ENCODE data around the gene MTG1. TPM values are rescaled to one million over a fixed set of nuclear protein-coding genes. Genes with fewer than 3 reads are reported as not detected.
A peak's percentile ranks its signal among the peaks of the same experiment; 100 is the strongest.

MTG1 gene, protein sequence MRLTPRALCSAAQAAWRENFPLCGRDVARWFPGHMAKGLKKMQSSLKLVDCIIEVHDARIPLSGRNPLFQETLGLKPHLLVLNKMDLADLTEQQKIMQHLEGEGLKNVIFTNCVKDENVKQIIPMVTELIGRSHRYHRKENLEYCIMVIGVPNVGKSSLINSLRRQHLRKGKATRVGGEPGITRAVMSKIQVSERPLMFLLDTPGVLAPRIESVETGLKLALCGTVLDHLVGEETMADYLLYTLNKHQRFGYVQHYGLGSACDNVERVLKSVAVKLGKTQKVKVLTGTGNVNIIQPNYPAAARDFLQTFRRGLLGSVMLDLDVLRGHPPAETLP
- polyA plus RNA-seq (ENCODE audit: insufficient read length in 4 of 4), result 10 to 100 TPM; 63.9 to 73.6 (median 67.1) TPM

GRCh38 chr10:133394064-133394663 lies at the start of gene MTG1:
MTG1 (plus strand) TSS chr10:133394157; CDS start chr10:133394221, 64 bp downstream.
- peak; percentile 88 to 93 (median 90) for DNase-seq (ENCODE audit: low read depth in 4 of 4, low spot score in 3 of 4)

GRCh38 chr10:133344236-133344635 lies 49.7 kb upstream of the MTG1 start:
- no peak for DNase-seq (ENCODE audit: low read depth in 4 of 4, low spot score in 3 of 4)

GRCh38 chr10:133346413-133346812 lies 47.5 kb upstream of the MTG1 start:
- DNase-seq (ENCODE audit: low read depth in 4 of 4, low spot score in 3 of 4), result no peak

- no peak for DNase-seq (ENCODE audit: low read depth in 4 of 4, low spot score in 3 of 4)
These were observed 46.0 kb upstream of the MTG1 start for GRCh38 chr10:133347710-133348517.

DNA sequence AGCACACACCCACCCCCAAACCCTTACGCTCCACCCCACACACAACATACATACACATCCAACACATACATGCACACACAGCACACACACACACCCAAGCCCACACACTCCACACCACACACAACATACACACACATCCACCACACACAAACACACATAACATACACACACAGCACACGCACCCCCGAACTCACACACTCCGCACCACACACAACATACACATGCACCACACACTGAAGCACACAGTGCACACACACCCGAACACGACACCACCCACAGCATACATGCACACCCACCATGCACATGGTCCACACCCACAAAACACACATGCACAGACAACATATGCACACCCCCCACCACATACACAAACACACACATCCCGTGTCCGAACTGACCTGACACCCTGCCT lies 44.8 kb upstream of the MTG1 start:
- DNase-seq (ENCODE audit: low read depth in 4 of 4, low spot score in 3 of 4), result no peak

DNA sequence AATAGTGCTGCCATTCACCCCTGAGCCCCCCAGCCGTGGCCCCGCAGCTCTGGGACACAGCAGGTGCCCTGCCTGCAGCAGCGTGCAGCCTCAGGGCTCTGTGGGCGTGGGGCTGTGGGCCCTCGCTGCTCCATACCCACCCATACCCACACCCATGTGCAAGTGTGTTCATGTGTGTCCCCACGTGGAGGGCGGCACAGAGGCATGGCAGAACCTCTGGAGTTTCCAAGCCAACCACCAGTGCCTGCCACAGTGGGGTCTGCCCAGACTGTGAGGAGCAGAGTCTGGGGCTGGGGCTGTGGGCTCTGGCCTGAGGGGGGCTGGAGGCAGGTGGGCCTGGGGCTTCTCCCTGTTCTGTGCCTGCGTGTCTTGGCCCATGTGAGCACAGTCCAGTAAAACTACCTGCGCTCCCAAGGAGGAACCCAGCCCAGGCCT lies 44.4 kb upstream of the MTG1 start:
- DNase-seq (ENCODE audit: low read depth in 4 of 4, low spot score in 3 of 4), result no peak

- no peak for DNase-seq (ENCODE audit: low read depth in 4 of 4, low spot score in 3 of 4)
These were observed 43.5 kb upstream of the MTG1 start for GRCh38 chr10:133350283-133350949.

DNA sequence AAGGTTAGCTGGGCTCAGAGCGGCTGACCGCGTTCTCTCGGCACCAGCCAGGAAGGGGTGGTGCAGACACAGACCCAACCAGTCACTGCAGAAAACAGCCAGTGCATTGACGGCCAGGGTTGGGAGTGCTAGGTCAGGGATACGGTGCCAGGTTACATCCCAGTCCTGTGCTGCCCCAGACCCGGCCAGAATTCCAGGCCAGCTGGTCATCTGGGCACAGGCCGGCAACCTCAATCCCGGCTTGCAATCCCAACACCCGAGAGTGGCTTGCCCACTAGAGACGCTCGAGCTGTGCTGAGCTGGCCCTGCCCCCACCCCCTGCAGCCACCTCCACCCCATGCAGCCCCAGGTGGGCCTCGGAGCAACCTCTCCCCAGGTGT lies 43.0 kb upstream of the MTG1 start:
- no peak for DNase-seq (ENCODE audit: low read depth in 4 of 4, low spot score in 3 of 4)

DNA sequence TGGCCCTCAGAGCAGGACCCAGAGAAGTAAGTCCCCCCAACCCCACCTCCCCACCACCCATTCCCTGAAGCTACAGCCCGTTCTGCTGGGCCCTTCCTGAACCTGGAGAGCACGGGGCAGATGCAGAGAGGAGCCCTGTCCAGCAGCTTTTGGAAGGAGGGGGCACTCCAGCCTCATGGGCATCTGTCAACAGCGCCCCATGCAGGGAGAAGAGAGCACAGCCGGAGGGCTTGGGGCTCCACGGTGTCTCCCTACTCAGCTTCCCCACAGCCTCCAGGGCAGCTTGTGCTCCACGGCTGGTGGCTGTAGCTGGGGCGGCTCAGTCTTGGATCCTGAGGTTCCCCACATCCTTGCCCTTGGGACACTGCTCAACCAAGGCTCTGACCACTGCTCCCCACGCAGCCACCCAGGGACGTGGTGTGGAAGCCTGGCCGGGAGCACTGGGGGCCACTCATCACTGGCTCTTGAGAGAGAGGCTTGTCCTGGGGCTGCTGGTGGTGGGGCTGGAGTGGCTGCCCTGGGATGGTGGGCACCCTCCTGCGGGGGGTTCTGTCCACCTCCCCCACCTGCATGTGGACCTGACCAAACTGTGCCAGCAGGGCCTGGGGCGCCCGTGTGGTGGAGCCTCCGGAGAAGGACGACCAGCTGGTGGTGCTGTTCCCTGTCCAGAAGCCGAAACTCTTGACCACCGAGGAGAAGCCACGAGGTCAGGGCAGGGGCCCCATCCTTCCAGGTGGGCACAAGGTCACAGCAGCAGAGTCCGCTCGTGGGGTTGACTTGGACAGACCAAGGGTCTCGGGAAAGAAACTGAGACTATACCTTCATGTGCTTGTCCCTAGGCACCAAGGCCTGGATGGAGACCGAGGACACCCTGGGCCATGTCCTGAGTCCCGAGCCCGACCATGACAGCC lies 42.3 kb upstream of the MTG1 start:
- DNase-seq (ENCODE audit: low read depth in 4 of 4, low spot score in 3 of 4), result no peak

DNA sequence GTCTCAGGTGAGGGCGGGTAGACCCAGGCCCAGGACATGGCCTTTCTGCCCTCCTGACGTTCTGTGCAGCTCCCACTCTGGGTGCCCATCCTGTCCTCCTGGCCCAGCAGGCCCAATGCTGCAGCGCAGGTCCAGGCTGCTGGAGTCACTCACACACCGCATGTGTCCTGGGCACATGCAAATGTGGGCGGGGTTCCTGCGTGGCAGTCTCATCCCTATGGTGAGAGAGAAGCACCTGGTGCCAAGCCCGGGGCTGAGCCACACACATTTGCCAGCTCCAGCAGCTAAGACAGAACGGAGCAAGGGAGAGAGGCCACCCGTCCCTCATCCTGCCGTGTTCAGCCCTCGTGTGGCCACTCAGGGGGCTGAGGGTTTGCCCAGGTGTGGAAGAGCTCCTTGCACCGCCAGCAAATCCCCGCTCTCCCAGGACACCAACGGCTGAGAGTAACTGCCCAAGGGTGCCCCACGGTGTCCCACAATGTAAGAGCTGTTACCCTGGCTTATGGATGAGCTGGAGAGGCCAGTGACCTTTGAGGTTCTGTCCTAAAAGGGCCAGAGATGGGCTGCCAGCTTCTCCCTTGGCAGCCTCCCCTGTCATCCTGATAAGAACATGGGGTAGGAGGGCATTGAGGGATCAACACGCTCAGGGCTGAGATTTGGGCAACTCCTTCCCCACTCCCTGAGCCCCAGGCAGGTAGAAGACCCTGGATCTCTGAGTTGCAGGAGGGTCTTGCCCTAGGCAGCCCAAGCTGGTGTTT lies 40.6 kb upstream of the MTG1 start:
- no peak for DNase-seq (ENCODE audit: low read depth in 4 of 4, low spot score in 3 of 4)

- no peak for DNase-seq (ENCODE audit: low read depth in 4 of 4, low spot score in 3 of 4)
These were observed 39.9 kb upstream of the MTG1 start for GRCh38 chr10:133353988-133354605.

- no peak for DNase-seq (ENCODE audit: low read depth in 4 of 4, low spot score in 3 of 4)
These were observed 39.2 kb upstream of the MTG1 start for GRCh38 chr10:133354672-133355240.

DNA sequence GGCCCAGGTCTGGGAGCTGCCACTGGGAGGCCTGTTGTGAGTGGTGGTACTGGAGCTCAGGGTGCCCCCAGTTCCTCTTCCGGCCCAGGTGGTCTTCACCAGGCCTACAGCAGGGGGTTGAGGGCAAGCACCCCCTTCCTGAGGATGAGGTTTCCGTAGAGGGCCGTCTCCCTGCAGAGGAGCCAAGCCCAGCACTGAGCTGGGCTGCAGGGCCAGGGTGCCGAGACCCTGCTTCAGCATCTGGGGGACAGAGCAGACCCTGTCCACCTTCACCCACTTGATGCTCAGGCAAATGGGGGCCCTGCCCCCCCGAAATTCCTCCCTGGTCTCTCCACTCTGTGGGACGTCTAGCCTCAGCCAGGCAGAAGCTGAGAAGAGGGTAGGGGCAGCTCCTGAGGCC lies 38.7 kb upstream of the MTG1 start:
- DNase-seq (ENCODE audit: low read depth in 4 of 4, low spot score in 3 of 4), result no peak

- no peak for DNase-seq (ENCODE audit: low read depth in 4 of 4, low spot score in 3 of 4)
These were observed 38.0 kb upstream of the MTG1 start for GRCh38 chr10:133355991-133356390.

DNA sequence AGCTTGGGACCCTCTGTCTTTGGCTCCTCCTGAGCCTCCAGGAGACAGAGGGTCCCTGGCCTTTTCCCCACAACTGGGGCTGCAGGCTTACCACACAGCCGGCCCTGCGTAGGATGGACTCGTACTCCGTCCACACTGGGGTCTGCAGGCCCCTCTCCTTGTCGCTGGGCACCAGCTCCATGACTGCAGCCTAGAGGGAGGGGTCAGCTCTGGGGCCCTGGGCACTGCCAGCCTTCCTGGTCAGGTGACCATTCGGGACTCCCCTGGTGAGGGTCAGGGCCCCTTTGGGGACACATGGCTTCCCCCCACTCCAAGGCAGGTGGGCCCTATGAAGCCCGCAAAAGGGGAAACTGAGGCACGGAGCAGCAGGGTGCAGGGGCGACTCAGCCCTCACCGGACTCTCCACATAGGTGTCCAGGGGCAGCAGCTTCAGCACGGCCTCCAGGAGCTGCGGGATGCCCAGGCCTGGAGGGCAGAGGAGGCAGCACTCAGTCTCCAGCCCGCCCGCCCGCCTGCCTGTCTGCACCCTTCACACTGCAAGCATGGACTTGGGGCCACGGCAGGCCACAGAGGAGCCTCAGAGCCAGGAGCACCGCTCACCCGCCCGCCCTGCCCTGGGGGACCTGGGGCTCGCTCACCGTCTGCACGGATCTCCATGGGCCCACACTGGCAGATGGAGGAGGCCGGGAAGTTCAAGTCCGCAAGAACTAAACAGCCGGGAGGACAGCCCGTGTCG lies 37.2 kb upstream of the MTG1 start:
- DNase-seq (ENCODE audit: low read depth in 4 of 4, low spot score in 3 of 4), result no peak

DNA sequence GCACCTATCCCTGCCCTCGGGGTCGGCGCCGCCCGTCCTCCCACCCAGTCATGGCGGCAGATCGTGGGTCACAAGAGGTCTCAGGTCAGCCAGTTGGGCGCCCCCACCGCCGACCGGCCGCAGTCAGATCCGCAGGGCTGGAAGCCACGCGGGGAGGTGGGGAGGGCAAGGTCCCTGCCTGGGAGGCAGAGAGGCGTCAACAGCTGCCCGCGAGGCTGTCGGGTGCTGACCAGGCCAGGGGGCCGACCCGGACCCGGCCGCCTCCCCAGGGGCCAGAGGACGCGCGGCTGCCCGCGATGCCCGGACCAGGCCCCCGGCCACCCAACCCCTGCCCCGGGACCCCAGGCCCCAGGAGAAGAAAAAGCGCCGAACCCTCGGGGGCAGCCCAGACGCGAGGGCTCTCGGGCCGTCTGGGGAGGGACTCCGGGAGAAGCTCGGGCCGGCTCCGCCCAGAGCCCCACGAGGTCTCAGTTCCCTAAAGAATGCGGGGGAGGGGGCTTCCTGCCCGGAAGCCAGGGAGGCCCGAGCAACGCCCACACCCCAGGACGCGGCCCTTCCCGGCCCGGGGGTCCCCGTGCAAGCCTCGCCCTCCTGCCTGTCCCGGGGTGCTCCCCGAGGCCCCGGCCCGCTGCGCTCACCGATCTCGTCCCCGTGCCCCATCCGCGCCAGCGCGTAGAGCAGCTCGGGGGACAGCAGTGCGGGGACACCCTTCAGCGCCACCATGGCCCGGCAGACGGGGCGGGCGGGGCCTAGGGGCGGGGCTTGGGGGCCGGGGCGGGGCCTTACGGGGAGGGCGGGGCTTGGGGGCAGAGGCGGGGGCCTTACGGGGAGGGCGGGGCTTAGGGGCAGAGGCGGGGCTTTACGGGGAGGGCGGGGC lies 36.4 kb upstream of the MTG1 start, which contains the start of gene FUOM:
Gene FUOM (minus strand): TSS at position 735 of the 877 bp plus-strand sequence. CDS start 12 bp downstream, at position 723.
- no peak for DNase-seq (ENCODE audit: low read depth in 4 of 4, low spot score in 3 of 4)
